K562 (cell line): ENCODE measurements around the gene SNUPN. TPM values are rescaled to one million over a fixed set of nuclear protein-coding genes. Genes with fewer than 3 reads are reported as not detected.
A peak's percentile ranks its signal among the peaks of the same experiment; 100 is the strongest.

Source experiments
- ATF3 ChIP-seq, 2 experiments: fragments of 450-650 bp in 1 of 2; sonication (generic) in 1 of 2; formaldehyde crosslinking in 1 of 2; IDR thresholded peaks in 1 of 2; conservative IDR thresholded peaks in 1 of 2; 2 replicates each; pipeline versions ENCODE4 v1.6.1 to v1.8.1; 2016 to 2023; ENCODE audit warnings: mild to moderate bottlenecking in 2 of 2, moderate library complexity in 2 of 2, inconsistent platforms in 1 of 2, missing genetic modification reagents in 1 of 2
- DLX4 ChIP-seq: fragments of 250-450 bp; sonication (Bioruptor Pico); IDR thresholded peaks from 2 replicates; pipeline ENCODE4 v1.6.1; 2021; ENCODE audit warnings: mild to moderate bottlenecking
- HDAC6 ChIP-seq: IDR thresholded peaks from 2 replicates; pipeline ENCODE4 v1.6.1; 2012; ENCODE audit warnings: low read depth, mild to moderate bottlenecking, control low read depth, inconsistent platforms, low read length, moderate library complexity
- HIVEP1 ChIP-seq: fragments of 250-450 bp; sonication (Bioruptor Pico); IDR thresholded peaks from 2 replicates; pipeline ENCODE4 v1.4.0; 2020; ENCODE audit warnings: mild to moderate bottlenecking
- JUN ChIP-seq, 2 experiments: sonication (generic) in 1 of 2; formaldehyde crosslinking in 1 of 2; IDR thresholded peaks; 2 replicates each; pipeline versions ENCODE4 v1.6.1 to v1.8.0; 2012 to 2022; ENCODE audit warnings: borderline replicate concordance in 2 of 2, mild to moderate bottlenecking in 2 of 2, improper control_type of control experiment in 1 of 2, low read depth in 1 of 2, low read length in 1 of 2, missing genetic modification reagents in 1 of 2
- KHSRP ChIP-seq: fragments of 450-650 bp; IDR thresholded peaks from 2 replicates; pipeline ENCODE4 v1.6.1; 2017
- MBD1 ChIP-seq: fragments of 250-450 bp; sonication (Bioruptor Pico); IDR thresholded peaks from 2 replicates; pipeline ENCODE4 v1.8.0; 2022; ENCODE audit warnings: inconsistent platforms
- NR0B1 ChIP-seq: fragments of 450-650 bp; IDR thresholded peaks from one replicate; pipeline ENCODE4 v1.6.1; 2018; ENCODE audit warnings: mild to moderate bottlenecking, moderate library complexity; ENCODE audit not compliant: partially characterized antibody
- NR2C2 ChIP-seq, 2 experiments: fragments of 200-800 bp in 1 of 2; sonication (Bioruptor generic) in 1 of 2; sonication (generic) in 1 of 2; formaldehyde crosslinking in 1 of 2; IDR thresholded peaks; 2 replicates each; pipeline versions ENCODE4 v1.6.1 to v1.8.0; 2016 to 2022; ENCODE audit warnings: mild to moderate bottlenecking in 1 of 2, missing compliant biosample characterization in 1 of 2, missing genetic modification characterization in 1 of 2, missing genetic modification reagents in 1 of 2
- NRF1 ChIP-seq, 2 experiments: fragments of 450-650 bp; IDR thresholded peaks in 1 of 2; conservative IDR thresholded peaks in 1 of 2; 2 replicates each; pipeline ENCODE4 v1.6.1; 2014; ENCODE audit warnings: mild to moderate bottlenecking in 2 of 2
- PBX2 ChIP-seq, 2 experiments: IDR thresholded peaks in 1 of 2; conservative IDR thresholded peaks in 1 of 2; 2 replicates each; pipeline ENCODE4 v1.6.1; 2016; ENCODE audit warnings: low read depth in 2 of 2, mild to moderate bottlenecking in 1 of 2, missing compliant biosample characterization in 1 of 2, missing genetic modification characterization in 1 of 2, moderate library complexity in 1 of 2
- RBBP5 ChIP-seq: fragments of 200-600 bp; sonication (generic); IDR thresholded peaks from 2 replicates; pipeline ENCODE4 v1.6.1; 2012; ENCODE audit warnings: borderline replicate concordance, mild to moderate bottlenecking, low read length, control low read depth, inconsistent platforms; ENCODE audit not compliant: insufficient read depth, poor library complexity, severe bottlenecking
- TOE1 ChIP-seq, 2 experiments: fragments of 450-650 bp in 1 of 2; sonication (generic) in 1 of 2; formaldehyde crosslinking in 1 of 2; IDR thresholded peaks; 2 replicates each; pipeline versions ENCODE4 v1.7.1 to v1.8.0; 2016 to 2022; ENCODE audit warnings: borderline replicate concordance in 2 of 2, mild to moderate bottlenecking in 2 of 2, antibody characterized with exemption in 1 of 2, inconsistent platforms in 1 of 2, low read depth in 1 of 2, missing genetic modification reagents in 1 of 2, moderate library complexity in 1 of 2
- polyA plus RNA-seq, 8 experiments: library from polyadenylated mRNA; depleted of rRNA in 4 of 8; stranded (reverse) in 5 of 8; unstranded in 3 of 8; fragments of >200 nt; fragmentation: Nextera tagmentation in 2 of 8; fragmentation: Illumina TruSeq in 1 of 8; extraction: Ambion mirVana in 2 of 8; extraction: Trizol in 1 of 8; gene quantifications; 2 replicates each; pipeline versions ENCODE4 v1.2.1 to v1.2.3, GENCODE V29; 2011 to 2014; ENCODE audit warnings: inconsistent platforms in 1 of 8, missing spikeins in 1 of 8
- total RNA-seq, 7 experiments: library from RNA; depleted of rRNA in 6 of 7; stranded (reverse); fragments of >200 nt in 6 of 7; fragmentation: Illumina TruSeq in 2 of 7; extraction: Trizol in 2 of 7; gene quantifications; 2 replicates each; pipeline versions ENCODE4 v1.2.1 to v1.2.3, GENCODE V29; 2011 to 2021; ENCODE audit warnings: low replicate concordance in 1 of 7

SNUPN gene
- total and polyA plus RNA-seq, 9 of the 15 experiments (the other 6 are each of a cell fraction or from before 2014, with no cell fraction given): 32.2 to 78.3 (median 40.0) TPM

GRCh38 chr15:75648156-75649000 is 22.9 kb upstream of the SNUPN start (continued):
- TF ChIP-seq TOE1 (IDR thresholded peaks at IDR 0.05; ENCODE audit: borderline replicate concordance): no peak
- no peak for TF ChIP-seq TOE1 (CRISPR knock-in tag; IDR thresholded peaks at IDR 0.05; ENCODE audit: borderline replicate concordance, low read depth)
- no peak for TF ChIP-seq KHSRP
- no peak for TF ChIP-seq MBD1 (CRISPR knock-in tag)
- no peak for TF ChIP-seq NR2C2 (CRISPR knock-in tag; IDR thresholded peaks at IDR 0.05)
- no peak for TF ChIP-seq NR2C2 (tag; IDR thresholded peaks at IDR 0.05)
- no peak for TF ChIP-seq DLX4
- no peak for TF ChIP-seq RBBP5
- TF ChIP-seq JUN (IDR thresholded peaks at IDR 0.05; ENCODE audit: borderline replicate concordance, low read depth, low read length): no peak
- no peak for TF ChIP-seq JUN (CRISPR knock-in tag; IDR thresholded peaks at IDR 0.05; ENCODE audit: borderline replicate concordance)
- TF ChIP-seq HDAC6: no peak
- no peak for TF ChIP-seq NR0B1
- no peak for TF ChIP-seq ATF3 (IDR thresholded peaks at IDR 0.05)
- TF ChIP-seq ATF3 (CRISPR knock-in tag; conservative IDR thresholded peaks at IDR 0.05): no peak
- no peak for TF ChIP-seq HIVEP1 (CRISPR knock-in tag)
- TF ChIP-seq NRF1 (conservative IDR thresholded peaks at IDR 0.05 in 1 of 2, IDR thresholded peaks at IDR 0.05 in 1 of 2): peak; percentile 56 to 69
- no peak for TF ChIP-seq PBX2 (CRISPR knock-in tag; IDR thresholded peaks at IDR 0.05; ENCODE audit: low read depth)
- TF ChIP-seq PBX2 (tag; conservative IDR thresholded peaks at IDR 0.05; ENCODE audit: low read depth): no peak
